HPDE6-E6E7 (cell line): ENCODE results near the gene SRPK1.

ENCODE experiments used
- DNase-seq: peaks from one replicate; pipeline ENCODE4 v3.0.0; 2011; ENCODE audit warnings: missing footprints; ENCODE audit errors: extremely low spot score

SRPK1 gene

GRCh38 chr6:35817515-35817914 is 103.4 kb downstream of the SRPK1 start:
- no peak for DNase-seq

- DNase-seq = no peak
Measured at GRCh38 chr6:35811699-35811995, 109.3 kb downstream of the SRPK1 start.

GRCh38 chr6:35810971-35811698 is 109.8 kb downstream of the SRPK1 start:
- DNase-seq = peak; percentile 74

- DNase-seq = no peak
Measured at GRCh38 chr6:35809809-35810208, 111.1 kb downstream of the SRPK1 start.

- DNase-seq = no peak
Measured at GRCh38 chr6:35808688-35809087, 112.2 kb downstream of the SRPK1 start.

GRCh38 chr6:35804996-35805736 is 115.7 kb downstream of the SRPK1 start, which contains the start of gene LHFPL5:
TSS of gene LHFPL5 (plus strand) at chr6:35805352. CDS start at chr6:35805671, 319 bp downstream.
- DNase-seq = peak; percentile 58

- no peak for DNase-seq
Measured at GRCh38 chr6:35801148-35801547, 119.8 kb downstream of the SRPK1 start.

GRCh38 chr6:35798706-35799105 is 122.2 kb downstream of the SRPK1 start:
- DNase-seq = no peak

- DNase-seq = no peak
Measured at GRCh38 chr6:35797837-35798526, 122.9 kb downstream of the SRPK1 start.

- no peak for DNase-seq
Measured at GRCh38 chr6:35796236-35796635, 124.7 kb downstream of the SRPK1 start.

GRCh38 chr6:35795453-35796071 is 125.3 kb downstream of the SRPK1 start:
- no peak for DNase-seq

- DNase-seq = no peak
Measured at GRCh38 chr6:35794536-35795452, 126.1 kb downstream of the SRPK1 start.

GRCh38 chr6:35790683-35791082 is 130.2 kb downstream of the SRPK1 start:
- no peak for DNase-seq

GRCh38 chr6:35788423-35788982 is 132.4 kb downstream of the SRPK1 start:
- no peak for DNase-seq

GRCh38 chr6:35787266-35788218 is 133.4 kb downstream of the SRPK1 start:
- no peak for DNase-seq

- no peak for DNase-seq
Measured at GRCh38 chr6:35786810-35787209, 134.1 kb downstream of the SRPK1 start.

- no peak for DNase-seq
Measured at GRCh38 chr6:35786272-35786671, 134.6 kb downstream of the SRPK1 start.

GRCh38 chr6:35784200-35784599 is 136.7 kb downstream of the SRPK1 start:
- no peak for DNase-seq
